HepG2 (cell line): ENCODE measurements around the gene ASIC3. TPM values are rescaled to one million over a fixed set of nuclear protein-coding genes. Genes with fewer than 3 reads are reported as not detected.

Experiments used
- CHCHD3 ChIP-seq: sonication (generic); formaldehyde crosslinking; IDR thresholded peaks from 2 replicates; pipeline ENCODE4 v1.8.0; 2022; ENCODE audit warnings: mild to moderate bottlenecking, missing genetic modification reagents, moderate library complexity
- CSRNP1 ChIP-seq: sonication (generic); formaldehyde crosslinking; IDR thresholded peaks from 2 replicates; pipeline ENCODE4 v1.8.1; 2023; ENCODE audit warnings: mild to moderate bottlenecking, missing genetic modification reagents
- FOXC1 ChIP-seq: sonication (generic); formaldehyde crosslinking; IDR thresholded peaks from 2 replicates; pipeline ENCODE4 v1.8.0; 2022; ENCODE audit warnings: mild to moderate bottlenecking, missing genetic modification reagents, borderline replicate concordance
- GLI4 ChIP-seq: sonication (generic); formaldehyde crosslinking; IDR thresholded peaks from 2 replicates; pipeline ENCODE4 v1.5.1; 2020; ENCODE audit warnings: missing genetic modification reagents, mild to moderate bottlenecking, moderate library complexity, borderline replicate concordance
- IRF2 ChIP-seq: IDR thresholded peaks from 2 replicates; pipeline ENCODE4 v1.6.1; 2018; ENCODE audit warnings: missing genetic modification reagents, missing compliant biosample characterization
- MEIS2 ChIP-seq: sonication (generic); formaldehyde crosslinking; IDR thresholded peaks from 2 replicates; pipeline ENCODE4 v1.9.0; 2021; ENCODE audit warnings: mild to moderate bottlenecking, missing genetic modification reagents
- POLR2AphosphoS2 ChIP-seq: IDR thresholded peaks from 2 replicates; pipeline ENCODE4 v1.6.1; 2011; ENCODE audit warnings: low read depth, low read length, improper control_type of control experiment
- PRDM15 ChIP-seq: sonication (generic); formaldehyde crosslinking; IDR thresholded peaks from 2 replicates; pipeline ENCODE4 v1.4.0; 2020; ENCODE audit warnings: missing genetic modification reagents
- PRMT3 ChIP-seq: sonication (generic); formaldehyde crosslinking; IDR thresholded peaks from 2 replicates; pipeline ENCODE4 v1.8.1; 2022; ENCODE audit warnings: low read depth, mild to moderate bottlenecking, moderate library complexity, missing genetic modification reagents, borderline replicate concordance
- SP4 ChIP-seq: sonication (generic); formaldehyde crosslinking; IDR thresholded peaks from 2 replicates; pipeline ENCODE4 v1.8.1; 2023; ENCODE audit warnings: mild to moderate bottlenecking, missing genetic modification reagents
- TP53 ChIP-seq: sonication (generic); formaldehyde crosslinking; conservative IDR thresholded peaks from 2 replicates; pipeline ENCODE4 v1.4.0; 2020; ENCODE audit warnings: missing genetic modification reagents
- ZBTB38 ChIP-seq: sonication (generic); formaldehyde crosslinking; IDR thresholded peaks from 2 replicates; pipeline ENCODE4 v1.5.1; 2020; ENCODE audit warnings: mild to moderate bottlenecking, missing genetic modification reagents
- ZBTB7A ChIP-seq: sonication (generic); formaldehyde crosslinking; IDR thresholded peaks from 2 replicates; pipeline ENCODE4 v1.8.0; 2022; ENCODE audit warnings: mild to moderate bottlenecking, missing genetic modification reagents
- ZMYM2 ChIP-seq: sonication (generic); formaldehyde crosslinking; IDR thresholded peaks from 2 replicates; pipeline ENCODE4 v1.8.0; 2022; ENCODE audit warnings: mild to moderate bottlenecking, missing genetic modification reagents
- ZNF253 ChIP-seq: sonication (generic); formaldehyde crosslinking; IDR thresholded peaks from 2 replicates; pipeline ENCODE4 v1.8.0; 2022; ENCODE audit warnings: mild to moderate bottlenecking, missing genetic modification reagents, borderline replicate concordance
- ZNF503 ChIP-seq: sonication (generic); formaldehyde crosslinking; IDR thresholded peaks from 2 replicates; pipeline ENCODE4 v1.4.0; 2020; ENCODE audit warnings: missing genetic modification reagents
- ZNF766 ChIP-seq: sonication (generic); formaldehyde crosslinking; IDR thresholded peaks from 2 replicates; pipeline ENCODE4 v1.5.0; 2020; ENCODE audit warnings: missing genetic modification reagents, borderline replicate concordance
- ZNF776 ChIP-seq: sonication (generic); formaldehyde crosslinking; IDR thresholded peaks from 2 replicates; pipeline ENCODE4 v1.4.0; 2020; ENCODE audit warnings: mild to moderate bottlenecking, missing genetic modification reagents
- ZNF83 ChIP-seq: sonication (generic); formaldehyde crosslinking; IDR thresholded peaks from 2 replicates; pipeline ENCODE4 v1.4.0; 2020; ENCODE audit warnings: missing genetic modification reagents, mild to moderate bottlenecking, borderline replicate concordance
- ZSCAN9 ChIP-seq: IDR thresholded peaks from 2 replicates; pipeline ENCODE4 v1.6.1; 2016; ENCODE audit warnings: borderline replicate concordance
- ZZZ3 ChIP-seq: sonication (generic); formaldehyde crosslinking; IDR thresholded peaks from 2 replicates; pipeline ENCODE4 v1.4.0; 2020; ENCODE audit warnings: missing genetic modification reagents, mild to moderate bottlenecking, borderline replicate concordance
- polyA plus RNA-seq, 8 experiments: library from polyadenylated mRNA; depleted of rRNA in 3 of 8; stranded (reverse) in 7 of 8; unstranded in 1 of 8; fragments of >200 nt; fragmentation: Illumina TruSeq in 4 of 8; extraction: Trizol in 4 of 8; gene quantifications; 2 replicates each; pipeline versions ENCODE4 v1.2.1 to v1.2.3, GENCODE V29; 2011 to 2016; ENCODE audit warnings: low read depth in 4 of 8, missing spikeins in 1 of 8, mixed read lengths in 1 of 8; ENCODE audit not compliant: insufficient read depth in 1 of 8
- total RNA-seq, 5 experiments: library from RNA; depleted of rRNA; stranded (reverse); fragments of >200 nt; fragmentation: Illumina TruSeq; extraction: Trizol; gene quantifications; 2 replicates each; pipeline ENCODE4 v1.2.3, GENCODE V29; 2016; ENCODE audit warnings: low read depth in 1 of 5

Gene ASIC3
- total and polyA plus RNA-seq, 2 of the 13 experiments (the other 11 are each of a cell fraction or from before 2014, with no cell fraction given) = 0.51 TPM; not detected in 1

- TF ChIP-seq ZNF776 (CRISPR knock-in tag) (0 out of 2 replicates have a peak, but pooled peaks have one; percentile 21), ZSCAN9 (peak; percentile 4; the same call in 1 of the 2 replicates), ZNF253 (CRISPR knock-in tag) (no peak), ZBTB7A (CRISPR knock-in tag) (no peak), ZNF766 (0 out of 2 replicates have a peak, but pooled peaks have one; percentile 8), ZNF503 (CRISPR knock-in tag) (peak; percentile 48), TP53 (CRISPR knock-in tag) (no peak), SP4 (CRISPR knock-in tag) (peak; percentile 69; the same call in 1 of the 2 replicates), IRF2 (peak; percentile 66), ZMYM2 (CRISPR knock-in tag) (no peak), POLR2AphosphoS2 (no peak), PRMT3 (no peak), CHCHD3 (CRISPR knock-in tag) (no peak), GLI4 (no peak), ZNF83 (CRISPR knock-in tag) (no peak), ZBTB38 (CRISPR knock-in tag) (no peak), CSRNP1 (CRISPR knock-in tag) (0 out of 2 replicates have a peak, but pooled peaks have one; percentile 40), PRDM15 (CRISPR knock-in tag) (0 out of 2 replicates have a peak, but pooled peaks have one; percentile 9), MEIS2 (CRISPR knock-in tag) (peak; percentile 43; the same call in 1 of the 2 replicates), ZZZ3 (CRISPR knock-in tag) (peak; percentile 78; the same call in 1 of the 2 replicates), FOXC1 (peak; percentile 73; the same call in 1 of the 2 replicates)
These were observed 32.3 kb downstream of the ASIC3 start, which contains the start of gene FASTK (continued) for GRCh38 chr7:151080522-151081169.
